HG02973 (cell line): ENCODE measurements around the gene ZG16B.

Source experiments
- ATAC-seq: cut with Tn5 transposase; IDR thresholded peaks from one replicate; pipeline ENCODE4 v1.9.1; 2021; ENCODE audit warnings: moderate library complexity; ENCODE audit not compliant: unreplicated experiment

ZG16B gene

GRCh38 chr16:2822496-2822895, 7.6 kb upstream of the ZG16B start:
- ATAC-seq: no peak

GRCh38 chr16:2824626-2825025, 5.5 kb upstream of the ZG16B start:
- ATAC-seq: no peak

GRCh38 chr16:2825049-2825742, 4.9 kb upstream of the ZG16B start:
- no peak for ATAC-seq

GRCh38 chr16:2825906-2826305, 4.2 kb upstream of the ZG16B start:
- no peak for ATAC-seq

- ATAC-seq: no peak
Observed at GRCh38 chr16:2826591-2827373, 3.3 kb upstream of the ZG16B start.

- no peak for ATAC-seq
Observed at GRCh38 chr16:2827374-2827791, 2.7 kb upstream of the ZG16B start.

- ATAC-seq: no peak
Observed at GRCh38 chr16:2827831-2828520, 2.1 kb upstream of the ZG16B start.

GRCh38 chr16:2828521-2828840, 1.6 kb upstream of the ZG16B start:
- ATAC-seq: no peak

- ATAC-seq: no peak
Observed at GRCh38 chr16:2828876-2829430, 1.1 kb upstream of the ZG16B start.

GRCh38 chr16:2830355-2830695, 222 bp downstream of the ZG16B start:
- ATAC-seq: no peak

- ATAC-seq: no peak
Observed at GRCh38 chr16:2831203-2831602, 1.1 kb downstream of the ZG16B start.

GRCh38 chr16:2833776-2834175, 3.7 kb downstream of the ZG16B start:
- no peak for ATAC-seq

GRCh38 chr16:2834968-2835367, 4.9 kb downstream of the ZG16B start:
- no peak for ATAC-seq

- ATAC-seq: no peak
Observed at GRCh38 chr16:2835638-2836493, 5.8 kb downstream of the ZG16B start.

GRCh38 chr16:2836646-2837508, 6.8 kb downstream of the ZG16B start:
- ATAC-seq: no peak

GRCh38 chr16:2838928-2839327, 8.8 kb downstream of the ZG16B start:
- no peak for ATAC-seq

- no peak for ATAC-seq
Observed at GRCh38 chr16:2839650-2840450, 9.7 kb downstream of the ZG16B start.

- no peak for ATAC-seq
Observed at GRCh38 chr16:2840914-2841313, 10.8 kb downstream of the ZG16B start.
